Liver (tissue), 3 donors: Measurements from ENCODE around the gene SERPINE1.

Source experiments
- EGR1 ChIP-seq, 2 donors: IDR thresholded peaks; 2 replicates each; pipeline ENCODE4 v1.6.1; 2016 to 2018; ENCODE audit warnings: antibody characterized with exemption in 2 of 2, low read depth in 2 of 2
- FOXA1 ChIP-seq: IDR thresholded peaks from 2 replicates; pipeline ENCODE4 v1.6.1; 2016; ENCODE audit warnings: antibody characterized with exemption
- FOXA2 ChIP-seq: IDR thresholded peaks from 2 replicates; pipeline ENCODE4 v1.6.1; 2016; ENCODE audit warnings: antibody characterized with exemption
- GABPA ChIP-seq, 2 donors: IDR thresholded peaks in 1 of 2; conservative IDR thresholded peaks in 1 of 2; 2 replicates each; pipeline ENCODE4 v1.6.1; 2016; ENCODE audit warnings: antibody characterized with exemption in 2 of 2, mild to moderate bottlenecking in 1 of 2, moderate library complexity in 1 of 2
- HNF4G ChIP-seq: IDR thresholded peaks from 2 replicates; pipeline ENCODE4 v1.6.1; 2016; ENCODE audit warnings: antibody characterized with exemption
- RAD21 ChIP-seq, 2 donors: IDR thresholded peaks; 2 replicates each; pipeline ENCODE4 v1.6.1; 2016; ENCODE audit warnings: antibody characterized with exemption in 2 of 2, mild to moderate bottlenecking in 2 of 2
- RXRA ChIP-seq, 2 donors: IDR thresholded peaks; 2 replicates each; pipeline ENCODE4 v1.6.1; 2017 to 2018; ENCODE audit warnings: antibody characterized with exemption in 2 of 2, mild to moderate bottlenecking in 1 of 2
- SP1 ChIP-seq: IDR thresholded peaks from 2 replicates; pipeline ENCODE4 v1.6.1; 2018; ENCODE audit warnings: antibody characterized with exemption, mild to moderate bottlenecking
- YY1 ChIP-seq: IDR thresholded peaks from 2 replicates; pipeline ENCODE4 v1.6.1; 2016; ENCODE audit warnings: antibody characterized with exemption, mild to moderate bottlenecking
- TF ChIP-seq, protein P1 (sequence below): IDR thresholded peaks from 2 replicates; pipeline ENCODE4 v1.6.1; 2016; ENCODE audit warnings: antibody characterized with exemption
- TF ChIP-seq, protein P2 (sequence below): fragments of 150-350 bp; IDR thresholded peaks from 2 replicates; pipeline ENCODE4 v1.5.1; 2017; ENCODE audit warnings: improper control_type of control experiment, low read depth, low read length; ENCODE audit not compliant: missing input control
- TF ChIP-seq, protein P3 (sequence below): IDR thresholded peaks from 2 replicates; pipeline ENCODE4 v1.6.1; 2016; ENCODE audit warnings: antibody characterized with exemption
- TF ChIP-seq, protein P4 (sequence below): IDR thresholded peaks from 2 replicates; pipeline ENCODE4 v1.6.1; 2016; ENCODE audit warnings: antibody characterized with exemption, mild to moderate bottlenecking
- donor health status: healthy.
- donor health status: healthy.

DNA sequence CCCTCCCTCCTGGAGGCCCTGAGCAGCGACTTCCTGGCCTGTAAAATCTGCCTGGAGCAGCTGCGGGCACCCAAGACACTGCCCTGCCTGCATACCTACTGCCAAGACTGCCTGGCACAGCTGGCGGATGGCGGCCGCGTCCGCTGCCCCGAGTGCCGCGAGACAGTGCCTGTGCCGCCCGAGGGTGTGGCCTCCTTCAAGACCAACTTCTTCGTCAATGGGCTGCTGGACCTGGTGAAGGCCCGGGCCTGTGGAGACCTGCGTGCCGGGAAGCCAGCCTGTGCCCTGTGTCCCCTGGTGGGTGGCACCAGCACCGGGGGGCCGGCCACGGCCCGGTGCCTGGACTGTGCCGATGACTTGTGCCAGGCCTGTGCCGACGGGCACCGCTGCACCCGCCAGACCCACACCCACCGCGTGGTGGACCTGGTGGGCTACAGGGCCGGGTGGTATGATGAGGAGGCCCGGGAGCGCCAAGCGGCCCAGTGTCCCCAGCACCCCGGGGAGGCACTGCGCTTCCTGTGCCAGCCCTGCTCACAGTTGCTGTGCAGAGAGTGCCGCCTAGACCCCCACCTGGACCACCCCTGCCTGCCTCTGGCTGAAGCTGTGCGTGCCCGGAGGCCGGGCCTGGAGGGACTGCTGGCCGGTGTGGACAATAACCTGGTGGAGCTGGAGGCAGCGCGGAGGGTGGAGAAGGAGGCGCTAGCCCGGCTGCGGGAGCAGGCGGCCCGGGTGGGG, 39.4 kb upstream of the SERPINE1 start:
- TF ChIP-seq, protein P1, sequence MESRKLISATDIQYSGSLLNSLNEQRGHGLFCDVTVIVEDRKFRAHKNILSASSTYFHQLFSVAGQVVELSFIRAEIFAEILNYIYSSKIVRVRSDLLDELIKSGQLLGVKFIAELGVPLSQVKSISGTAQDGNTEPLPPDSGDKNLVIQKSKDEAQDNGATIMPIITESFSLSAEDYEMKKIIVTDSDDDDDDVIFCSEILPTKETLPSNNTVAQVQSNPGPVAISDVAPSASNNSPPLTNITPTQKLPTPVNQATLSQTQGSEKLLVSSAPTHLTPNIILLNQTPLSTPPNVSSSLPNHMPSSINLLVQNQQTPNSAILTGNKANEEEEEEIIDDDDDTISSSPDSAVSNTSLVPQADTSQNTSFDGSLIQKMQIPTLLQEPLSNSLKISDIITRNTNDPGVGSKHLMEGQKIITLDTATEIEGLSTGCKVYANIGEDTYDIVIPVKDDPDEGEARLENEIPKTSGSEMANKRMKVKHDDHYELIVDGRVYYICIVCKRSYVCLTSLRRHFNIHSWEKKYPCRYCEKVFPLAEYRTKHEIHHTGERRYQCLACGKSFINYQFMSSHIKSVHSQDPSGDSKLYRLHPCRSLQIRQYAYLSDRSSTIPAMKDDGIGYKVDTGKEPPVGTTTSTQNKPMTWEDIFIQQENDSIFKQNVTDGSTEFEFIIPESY, result no peak
- no peak for TF ChIP-seq GABPA (IDR thresholded peaks at IDR 0.05 in 1 of 2, conservative IDR thresholded peaks at IDR 0.05 in 1 of 2)
- TF ChIP-seq, protein P2, sequence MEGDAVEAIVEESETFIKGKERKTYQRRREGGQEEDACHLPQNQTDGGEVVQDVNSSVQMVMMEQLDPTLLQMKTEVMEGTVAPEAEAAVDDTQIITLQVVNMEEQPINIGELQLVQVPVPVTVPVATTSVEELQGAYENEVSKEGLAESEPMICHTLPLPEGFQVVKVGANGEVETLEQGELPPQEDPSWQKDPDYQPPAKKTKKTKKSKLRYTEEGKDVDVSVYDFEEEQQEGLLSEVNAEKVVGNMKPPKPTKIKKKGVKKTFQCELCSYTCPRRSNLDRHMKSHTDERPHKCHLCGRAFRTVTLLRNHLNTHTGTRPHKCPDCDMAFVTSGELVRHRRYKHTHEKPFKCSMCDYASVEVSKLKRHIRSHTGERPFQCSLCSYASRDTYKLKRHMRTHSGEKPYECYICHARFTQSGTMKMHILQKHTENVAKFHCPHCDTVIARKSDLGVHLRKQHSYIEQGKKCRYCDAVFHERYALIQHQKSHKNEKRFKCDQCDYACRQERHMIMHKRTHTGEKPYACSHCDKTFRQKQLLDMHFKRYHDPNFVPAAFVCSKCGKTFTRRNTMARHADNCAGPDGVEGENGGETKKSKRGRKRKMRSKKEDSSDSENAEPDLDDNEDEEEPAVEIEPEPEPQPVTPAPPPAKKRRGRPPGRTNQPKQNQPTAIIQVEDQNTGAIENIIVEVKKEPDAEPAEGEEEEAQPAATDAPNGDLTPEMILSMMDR, result no peak
- TF ChIP-seq, protein P3, sequence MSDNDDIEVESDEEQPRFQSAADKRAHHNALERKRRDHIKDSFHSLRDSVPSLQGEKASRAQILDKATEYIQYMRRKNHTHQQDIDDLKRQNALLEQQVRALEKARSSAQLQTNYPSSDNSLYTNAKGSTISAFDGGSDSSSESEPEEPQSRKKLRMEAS, result no peak
- no peak for TF ChIP-seq EGR1 (IDR thresholded peaks at IDR 0.05; ENCODE audit: low read depth in 2 of 2)
- TF ChIP-seq FOXA1, result no peak
- no peak for TF ChIP-seq HNF4G
- TF ChIP-seq FOXA2, result no peak
- TF ChIP-seq YY1, result no peak
- TF ChIP-seq SP1, result no peak
- no peak for TF ChIP-seq RXRA (IDR thresholded peaks at IDR 0.05)
- TF ChIP-seq, protein P4, sequence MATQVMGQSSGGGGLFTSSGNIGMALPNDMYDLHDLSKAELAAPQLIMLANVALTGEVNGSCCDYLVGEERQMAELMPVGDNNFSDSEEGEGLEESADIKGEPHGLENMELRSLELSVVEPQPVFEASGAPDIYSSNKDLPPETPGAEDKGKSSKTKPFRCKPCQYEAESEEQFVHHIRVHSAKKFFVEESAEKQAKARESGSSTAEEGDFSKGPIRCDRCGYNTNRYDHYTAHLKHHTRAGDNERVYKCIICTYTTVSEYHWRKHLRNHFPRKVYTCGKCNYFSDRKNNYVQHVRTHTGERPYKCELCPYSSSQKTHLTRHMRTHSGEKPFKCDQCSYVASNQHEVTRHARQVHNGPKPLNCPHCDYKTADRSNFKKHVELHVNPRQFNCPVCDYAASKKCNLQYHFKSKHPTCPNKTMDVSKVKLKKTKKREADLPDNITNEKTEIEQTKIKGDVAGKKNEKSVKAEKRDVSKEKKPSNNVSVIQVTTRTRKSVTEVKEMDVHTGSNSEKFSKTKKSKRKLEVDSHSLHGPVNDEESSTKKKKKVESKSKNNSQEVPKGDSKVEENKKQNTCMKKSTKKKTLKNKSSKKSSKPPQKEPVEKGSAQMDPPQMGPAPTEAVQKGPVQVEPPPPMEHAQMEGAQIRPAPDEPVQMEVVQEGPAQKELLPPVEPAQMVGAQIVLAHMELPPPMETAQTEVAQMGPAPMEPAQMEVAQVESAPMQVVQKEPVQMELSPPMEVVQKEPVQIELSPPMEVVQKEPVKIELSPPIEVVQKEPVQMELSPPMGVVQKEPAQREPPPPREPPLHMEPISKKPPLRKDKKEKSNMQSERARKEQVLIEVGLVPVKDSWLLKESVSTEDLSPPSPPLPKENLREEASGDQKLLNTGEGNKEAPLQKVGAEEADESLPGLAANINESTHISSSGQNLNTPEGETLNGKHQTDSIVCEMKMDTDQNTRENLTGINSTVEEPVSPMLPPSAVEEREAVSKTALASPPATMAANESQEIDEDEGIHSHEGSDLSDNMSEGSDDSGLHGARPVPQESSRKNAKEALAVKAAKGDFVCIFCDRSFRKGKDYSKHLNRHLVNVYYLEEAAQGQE, result no peak
- TF ChIP-seq RAD21 (IDR thresholded peaks at IDR 0.05), result no peak
